Ishikawa (cell line): ENCODE data around the gene GAB1.

Experiments
- CEBPB ChIP-seq: IDR thresholded peaks from 2 replicates; pipeline ENCODE4 v1.6.1; 2012
- EGR1 ChIP-seq: IDR thresholded peaks from 2 replicates; pipeline ENCODE4 v1.6.1; 2012
- EP300 ChIP-seq: IDR thresholded peaks from 2 replicates; pipeline ENCODE4 v1.6.1; 2012; ENCODE audit warnings: borderline replicate concordance
- FOXM1 ChIP-seq: IDR thresholded peaks from 2 replicates; pipeline ENCODE4 v1.6.1; 2012; ENCODE audit warnings: low read depth, borderline replicate concordance
- TAF1 ChIP-seq: IDR thresholded peaks from 2 replicates; pipeline ENCODE4 v1.6.1; 2012; ENCODE audit warnings: low read depth, mild to moderate bottlenecking
- YY1 ChIP-seq: IDR thresholded peaks from 2 replicates; pipeline ENCODE4 v1.6.1; 2012; ENCODE audit warnings: low read depth
- TF ChIP-seq, protein P1 (sequence below): IDR thresholded peaks from 2 replicates; pipeline ENCODE4 v1.6.1; 2012; ENCODE audit warnings: low read depth, mild to moderate bottlenecking
- TF ChIP-seq, protein P2 (sequence below): IDR thresholded peaks from 2 replicates; pipeline ENCODE4 v1.6.1; 2012

DNA sequence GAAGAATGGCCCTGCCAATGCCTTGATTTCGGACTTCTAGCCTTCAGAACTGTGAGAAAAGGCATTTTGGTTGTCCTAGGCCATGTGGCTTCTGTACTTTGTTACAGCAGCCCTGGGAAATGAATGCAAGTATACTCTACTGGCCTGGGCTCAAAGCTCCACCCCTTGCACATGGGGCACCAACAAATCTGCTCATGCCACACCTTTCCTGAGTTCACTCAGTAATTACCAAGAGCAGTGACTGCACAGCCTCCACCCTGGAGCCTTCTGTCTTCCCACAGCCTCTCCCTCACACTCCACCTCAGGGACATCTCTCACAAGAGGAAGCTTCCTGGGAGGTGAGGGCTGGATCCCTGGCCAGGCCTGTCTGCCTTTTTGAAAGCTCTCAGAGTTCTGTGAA lies 29.1 kb upstream of the GAB1 start:
- TF ChIP-seq YY1 (no peak), TAF1 (no peak), EP300 (no peak), EGR1 (no peak), CEBPB (no peak), FOXM1 (no peak)
- TF ChIP-seq, protein P1, sequence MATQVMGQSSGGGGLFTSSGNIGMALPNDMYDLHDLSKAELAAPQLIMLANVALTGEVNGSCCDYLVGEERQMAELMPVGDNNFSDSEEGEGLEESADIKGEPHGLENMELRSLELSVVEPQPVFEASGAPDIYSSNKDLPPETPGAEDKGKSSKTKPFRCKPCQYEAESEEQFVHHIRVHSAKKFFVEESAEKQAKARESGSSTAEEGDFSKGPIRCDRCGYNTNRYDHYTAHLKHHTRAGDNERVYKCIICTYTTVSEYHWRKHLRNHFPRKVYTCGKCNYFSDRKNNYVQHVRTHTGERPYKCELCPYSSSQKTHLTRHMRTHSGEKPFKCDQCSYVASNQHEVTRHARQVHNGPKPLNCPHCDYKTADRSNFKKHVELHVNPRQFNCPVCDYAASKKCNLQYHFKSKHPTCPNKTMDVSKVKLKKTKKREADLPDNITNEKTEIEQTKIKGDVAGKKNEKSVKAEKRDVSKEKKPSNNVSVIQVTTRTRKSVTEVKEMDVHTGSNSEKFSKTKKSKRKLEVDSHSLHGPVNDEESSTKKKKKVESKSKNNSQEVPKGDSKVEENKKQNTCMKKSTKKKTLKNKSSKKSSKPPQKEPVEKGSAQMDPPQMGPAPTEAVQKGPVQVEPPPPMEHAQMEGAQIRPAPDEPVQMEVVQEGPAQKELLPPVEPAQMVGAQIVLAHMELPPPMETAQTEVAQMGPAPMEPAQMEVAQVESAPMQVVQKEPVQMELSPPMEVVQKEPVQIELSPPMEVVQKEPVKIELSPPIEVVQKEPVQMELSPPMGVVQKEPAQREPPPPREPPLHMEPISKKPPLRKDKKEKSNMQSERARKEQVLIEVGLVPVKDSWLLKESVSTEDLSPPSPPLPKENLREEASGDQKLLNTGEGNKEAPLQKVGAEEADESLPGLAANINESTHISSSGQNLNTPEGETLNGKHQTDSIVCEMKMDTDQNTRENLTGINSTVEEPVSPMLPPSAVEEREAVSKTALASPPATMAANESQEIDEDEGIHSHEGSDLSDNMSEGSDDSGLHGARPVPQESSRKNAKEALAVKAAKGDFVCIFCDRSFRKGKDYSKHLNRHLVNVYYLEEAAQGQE: no peak
- TF ChIP-seq, protein P2, sequence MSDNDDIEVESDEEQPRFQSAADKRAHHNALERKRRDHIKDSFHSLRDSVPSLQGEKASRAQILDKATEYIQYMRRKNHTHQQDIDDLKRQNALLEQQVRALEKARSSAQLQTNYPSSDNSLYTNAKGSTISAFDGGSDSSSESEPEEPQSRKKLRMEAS: no peak
